Neural cell (in vitro differentiated cells): ENCODE results near the gene UGGT2. TPM values are rescaled to one million over a fixed set of nuclear protein-coding genes. Genes with fewer than 3 reads are reported as not detected.

Source experiments
- H2AFZ ChIP-seq: fragments of 200-600, 300-800 bp; sonication (generic), shearing (Covaris generic); 2 replicates; pipeline ENCODE4 v1.6.0; 2014; ENCODE audit warnings: low read depth, mild to moderate bottlenecking, antibody characterized with exemption, low read length, moderate library complexity
- H3F3A ChIP-seq: fragments of 200-600 bp; shearing (Covaris generic); 2 replicates; pipeline ENCODE4 v1.6.1; 2016; ENCODE audit warnings: mild to moderate bottlenecking, moderate library complexity, mixed read lengths, antibody characterized with exemption, low read length; ENCODE audit not compliant: insufficient read depth, poor library complexity, severe bottlenecking
- H3K27ac ChIP-seq: fragments of 200-600, 300-800 bp; sonication (generic), shearing (Covaris generic); 2 replicates; pipeline ENCODE4 v1.5.1; 2014; ENCODE audit warnings: mild to moderate bottlenecking, low read length, moderate library complexity
- H3K27me3 ChIP-seq: fragments of 300-800, 200-600 bp; sonication (generic), shearing (Covaris generic); 2 replicates; pipeline ENCODE4 v1.6.0; 2014; ENCODE audit warnings: mild to moderate bottlenecking, low read depth, low read length, moderate library complexity; ENCODE audit not compliant: insufficient read depth
- H3K36me3 ChIP-seq: fragments of 300-800, 200-600 bp; sonication (generic), shearing (Covaris generic); 2 replicates; pipeline ENCODE4 v1.5.1; 2014; ENCODE audit warnings: mild to moderate bottlenecking, antibody characterized with exemption, low read length, moderate library complexity; ENCODE audit not compliant: insufficient read depth
- H3K4me2 ChIP-seq: fragments of 300-800, 200-600 bp; sonication (generic), shearing (Covaris generic); 2 replicates; pipeline ENCODE4 v1.6.0; 2014; ENCODE audit warnings: mild to moderate bottlenecking, low read length
- H3K4me3 ChIP-seq: fragments of 300-800, 200-600 bp; sonication (generic), shearing (Covaris generic); 2 replicates; pipeline ENCODE4 v1.5.1; 2014; ENCODE audit warnings: mild to moderate bottlenecking, low read length, moderate library complexity
- H3K79me2 ChIP-seq: fragments of 200-600 bp; shearing (Covaris generic); replicated peaks from 2 replicates; pipeline ENCODE4 v1.6.0; 2014; ENCODE audit warnings: mild to moderate bottlenecking, low read length, moderate library complexity; ENCODE audit not compliant: insufficient read depth
- H3K9ac ChIP-seq: fragments of 300-800, 200-600 bp; sonication (generic), shearing (Covaris generic); 2 replicates; pipeline ENCODE4 v1.6.1; 2016; ENCODE audit warnings: mild to moderate bottlenecking, low read length, mixed read lengths
- H3K9me2 ChIP-seq: fragments of 200-600 bp; shearing (Covaris generic); 2 replicates; pipeline ENCODE4 v1.6.1; 2016; ENCODE audit warnings: mild to moderate bottlenecking, low read length, mixed read lengths; ENCODE audit not compliant: insufficient read depth
- H3K9me3 ChIP-seq: fragments of 200-600, 300-800 bp; sonication (generic), shearing (Covaris generic); 2 replicates; pipeline ENCODE4 v1.6.1; 2016; ENCODE audit warnings: mild to moderate bottlenecking, mixed run types, low read length, moderate library complexity, mixed read lengths
- H4K20me1 ChIP-seq: fragments of 200-600 bp; shearing (Covaris generic); 2 replicates; pipeline ENCODE4 v1.6.1; 2016; ENCODE audit warnings: mild to moderate bottlenecking, mixed run types; ENCODE audit not compliant: insufficient read depth
- EP300 ChIP-seq: fragments of 450-650 bp; conservative IDR thresholded peaks from 2 replicates; pipeline ENCODE4 v1.6.1; 2014; ENCODE audit warnings: antibody characterized with exemption, mild to moderate bottlenecking, moderate library complexity; ENCODE audit not compliant: poor library complexity, severe bottlenecking
- EZH2 ChIP-seq: fragments of 200-600, 300-800 bp; shearing (Covaris generic), sonication (generic); IDR thresholded peaks from 2 replicates; pipeline ENCODE4 v1.6.1; 2014; ENCODE audit warnings: antibody characterized with exemption, low read length, borderline replicate concordance, mild to moderate bottlenecking; ENCODE audit not compliant: insufficient read depth, poor library complexity, severe bottlenecking
- MXI1 ChIP-seq: fragments of 450-650 bp; conservative IDR thresholded peaks from 2 replicates; pipeline ENCODE4 v1.6.1; 2014; ENCODE audit warnings: antibody characterized with exemption, mild to moderate bottlenecking; ENCODE audit not compliant: poor library complexity, severe bottlenecking
- POLR2AphosphoS5 ChIP-seq: IDR thresholded peaks from 2 replicates; pipeline ENCODE4 v1.6.1; 2012
- RAD21 ChIP-seq: fragments of 450-650 bp; conservative IDR thresholded peaks from 2 replicates; pipeline ENCODE4 v1.6.1; 2014; ENCODE audit warnings: antibody characterized with exemption, mild to moderate bottlenecking, moderate library complexity
- REST ChIP-seq: IDR thresholded peaks from 2 replicates; pipeline ENCODE4 v1.6.1; 2012; ENCODE audit warnings: borderline replicate concordance
- SMC3 ChIP-seq: fragments of 450-650 bp; conservative IDR thresholded peaks from 2 replicates; pipeline ENCODE4 v1.6.1; 2014; ENCODE audit warnings: antibody characterized with exemption, mild to moderate bottlenecking, moderate library complexity; ENCODE audit not compliant: poor library complexity
- TAF1 ChIP-seq: IDR thresholded peaks from 2 replicates; pipeline ENCODE4 v1.6.1; 2012; ENCODE audit warnings: low read depth
- polyA plus RNA-seq: library from polyadenylated mRNA; depleted of rRNA; stranded (reverse); fragments of >200 nt; gene quantifications from 2 replicates; pipeline ENCODE4 v1.2.3, GENCODE V29; 2014
- TF ChIP-seq, protein P1 (sequence below): fragments of 450-650 bp; IDR thresholded peaks from 2 replicates; pipeline ENCODE4 v1.5.1; 2014; ENCODE audit warnings: antibody characterized with exemption, mild to moderate bottlenecking, moderate library complexity; ENCODE audit not compliant: poor library complexity, severe bottlenecking

Gene UGGT2
- polyA plus RNA-seq, 1 donor from 2014 or later = 35.3 TPM

DNA sequence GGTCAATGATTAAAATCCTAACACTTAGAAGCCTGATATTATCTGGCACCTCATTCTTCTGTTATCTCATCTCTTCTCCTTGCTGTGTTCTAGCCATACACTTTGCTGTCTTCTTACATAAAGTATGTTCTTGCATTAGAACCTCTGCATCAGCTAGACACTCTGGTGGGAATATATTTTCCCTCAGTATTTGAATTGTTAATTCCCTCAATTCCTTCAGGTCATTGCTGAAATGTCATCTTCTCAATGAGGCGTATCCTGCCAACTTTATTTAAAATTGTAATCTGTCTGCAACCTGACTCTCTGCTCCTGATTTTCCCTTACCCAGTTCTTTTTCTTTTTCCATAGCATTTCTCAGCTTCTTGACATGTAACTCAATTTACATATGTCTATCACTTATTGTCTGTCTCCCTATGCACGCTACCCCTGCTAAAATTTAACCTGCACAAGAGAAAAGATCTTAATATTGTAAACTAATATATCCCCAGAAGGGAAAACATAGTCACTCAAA, 138.2 kb downstream of the UGGT2 start:
- Histone ChIP-seq H3K4me2 (no peak overlapping the region), H3K36me3 (no peaks in the 10 kb centered on the region), H3K9me3 (no peaks in the 10 kb centered on the region), H3K27me3 (no peaks in the 10 kb centered on the region), H3K9ac (no peak overlapping the region), H3K79me2 (no peaks in the 10 kb centered on the region), H3K9me2 (no peaks in the 10 kb centered on the region), H3F3A (no peaks in the 10 kb centered on the region), H4K20me1 (no peaks in the 10 kb centered on the region), H3K27ac (peak overlapping the region; percentile 25), H2AFZ (no peak overlapping the region), H3K4me3 (no peak overlapping the region)
- peak; percentile 78 for TF ChIP-seq REST
- TF ChIP-seq TAF1 = no peak
- TF ChIP-seq SMC3 = no peak
- TF ChIP-seq POLR2AphosphoS5 = no peak
- no peak for TF ChIP-seq RAD21
- TF ChIP-seq, protein P1, sequence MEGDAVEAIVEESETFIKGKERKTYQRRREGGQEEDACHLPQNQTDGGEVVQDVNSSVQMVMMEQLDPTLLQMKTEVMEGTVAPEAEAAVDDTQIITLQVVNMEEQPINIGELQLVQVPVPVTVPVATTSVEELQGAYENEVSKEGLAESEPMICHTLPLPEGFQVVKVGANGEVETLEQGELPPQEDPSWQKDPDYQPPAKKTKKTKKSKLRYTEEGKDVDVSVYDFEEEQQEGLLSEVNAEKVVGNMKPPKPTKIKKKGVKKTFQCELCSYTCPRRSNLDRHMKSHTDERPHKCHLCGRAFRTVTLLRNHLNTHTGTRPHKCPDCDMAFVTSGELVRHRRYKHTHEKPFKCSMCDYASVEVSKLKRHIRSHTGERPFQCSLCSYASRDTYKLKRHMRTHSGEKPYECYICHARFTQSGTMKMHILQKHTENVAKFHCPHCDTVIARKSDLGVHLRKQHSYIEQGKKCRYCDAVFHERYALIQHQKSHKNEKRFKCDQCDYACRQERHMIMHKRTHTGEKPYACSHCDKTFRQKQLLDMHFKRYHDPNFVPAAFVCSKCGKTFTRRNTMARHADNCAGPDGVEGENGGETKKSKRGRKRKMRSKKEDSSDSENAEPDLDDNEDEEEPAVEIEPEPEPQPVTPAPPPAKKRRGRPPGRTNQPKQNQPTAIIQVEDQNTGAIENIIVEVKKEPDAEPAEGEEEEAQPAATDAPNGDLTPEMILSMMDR = no peak
- peak; percentile 81 for TF ChIP-seq EP300

GRCh38 chr13:95906999-95907398, 146.2 kb downstream of the UGGT2 start:
- Histone ChIP-seq H3K36me3 (no peaks in the 10 kb centered on the region), H3K4me2 (no peak overlapping the region), H3F3A (no peaks in the 10 kb centered on the region), H4K20me1 (no peaks in the 10 kb centered on the region), H3K4me3 (no peak overlapping the region), H3K79me2 (no peaks in the 10 kb centered on the region), H3K9ac (no peak overlapping the region), H2AFZ (no peak overlapping the region), H3K9me2 (no peaks in the 10 kb centered on the region), H3K27ac (no peak overlapping the region), H3K9me3 (no peaks in the 10 kb centered on the region), H3K27me3 (no peaks in the 10 kb centered on the region)
- TF ChIP-seq EZH2 (no peak), RAD21 (no peak), TAF1 (no peak), POLR2AphosphoS5 (no peak), SMC3 (no peak), MXI1 (no peak), REST (no peak), EP300 (no peak)
- TF ChIP-seq, protein P1 = no peak
